Stimulated activated CD8-positive, alpha-beta memory T cell treated with anti-CD3 and anti-CD28 coated beads, Interleukin-7, amount 100 ng/mL, for 4 hours (primary cell): ENCODE measurements around the gene SKIC2.

Experiments
- DNase-seq, 2 donors: peaks; one replicate each; pipeline ENCODE4 v3.0.0-alpha.2; 2020; ENCODE audit warnings: low read depth in 2 of 2

SKIC2 gene

GRCh38 chr6:31945507-31946369 lies 13.2 kb upstream of the SKIC2 start, which contains the start of gene CFB:
CFB (plus strand) TSS chr6:31946095; CDS start chr6:31946222, 127 bp downstream.
- no peak for DNase-seq

- DNase-seq: no peak
Measured at GRCh38 chr6:31946370-31946885, 12.5 kb upstream of the SKIC2 start.

DNA sequence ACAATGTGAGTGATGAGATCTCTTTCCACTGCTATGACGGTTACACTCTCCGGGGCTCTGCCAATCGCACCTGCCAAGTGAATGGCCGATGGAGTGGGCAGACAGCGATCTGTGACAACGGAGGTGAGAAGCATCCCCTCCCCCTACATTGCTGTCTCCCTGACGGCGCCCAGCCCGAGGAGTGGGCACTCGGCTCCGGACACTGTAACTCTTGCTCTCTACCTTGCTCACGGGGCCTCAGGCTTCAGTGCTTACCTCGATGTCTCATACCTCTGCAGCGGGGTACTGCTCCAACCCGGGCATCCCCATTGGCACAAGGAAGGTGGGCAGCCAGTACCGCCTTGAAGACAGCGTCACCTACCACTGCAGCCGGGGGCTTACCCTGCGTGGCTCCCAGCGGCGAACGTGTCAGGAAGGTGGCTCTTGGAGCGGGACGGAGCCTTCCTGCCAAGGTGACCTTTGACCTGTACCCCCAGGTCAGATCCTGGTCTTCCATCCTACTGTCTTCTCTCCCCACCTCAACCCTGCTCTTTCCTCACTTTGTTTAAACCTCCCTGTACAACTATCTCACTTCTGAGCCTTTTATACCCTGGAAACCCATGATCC lies 11.8 kb upstream of the SKIC2 start:
- no peak for DNase-seq

GRCh38 chr6:31947864-31948263 lies 11.1 kb upstream of the SKIC2 start:
- DNase-seq: no peak

- DNase-seq: no peak
Measured at GRCh38 chr6:31948306-31948705, 10.7 kb upstream of the SKIC2 start.

DNA sequence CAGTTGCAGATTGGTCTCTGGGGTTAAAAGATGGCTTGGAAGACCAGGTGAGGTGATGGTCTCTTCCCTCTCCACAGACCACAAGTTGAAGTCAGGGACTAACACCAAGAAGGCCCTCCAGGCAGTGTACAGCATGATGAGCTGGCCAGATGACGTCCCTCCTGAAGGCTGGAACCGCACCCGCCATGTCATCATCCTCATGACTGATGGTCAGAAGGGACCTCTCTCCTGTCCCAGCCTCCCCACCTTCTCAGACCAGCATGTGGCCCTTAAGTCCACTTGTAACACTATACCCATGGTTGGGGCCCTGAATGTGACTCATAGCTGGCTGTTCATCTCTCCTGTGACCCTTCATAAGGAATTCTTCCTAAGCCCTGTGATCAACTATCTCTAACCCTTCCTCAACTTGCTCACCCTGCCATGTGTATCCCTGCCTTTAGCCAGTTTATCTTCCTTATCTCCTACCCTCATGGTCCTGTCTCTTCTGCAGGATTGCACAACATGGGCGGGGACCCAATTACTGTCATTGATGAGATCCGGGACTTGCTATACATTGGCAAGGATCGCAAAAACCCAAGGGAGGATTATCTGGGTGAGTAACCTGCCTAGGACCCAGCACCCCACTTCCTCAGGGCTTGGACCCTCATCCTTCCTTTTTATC lies 10.1 kb upstream of the SKIC2 start:
- no peak for DNase-seq

GRCh38 chr6:31949926-31950548 lies 8.9 kb upstream of the SKIC2 start:
- no peak for DNase-seq

GRCh38 chr6:31952140-31952805 lies 6.7 kb upstream of the SKIC2 start:
- DNase-seq: no peak

DNA sequence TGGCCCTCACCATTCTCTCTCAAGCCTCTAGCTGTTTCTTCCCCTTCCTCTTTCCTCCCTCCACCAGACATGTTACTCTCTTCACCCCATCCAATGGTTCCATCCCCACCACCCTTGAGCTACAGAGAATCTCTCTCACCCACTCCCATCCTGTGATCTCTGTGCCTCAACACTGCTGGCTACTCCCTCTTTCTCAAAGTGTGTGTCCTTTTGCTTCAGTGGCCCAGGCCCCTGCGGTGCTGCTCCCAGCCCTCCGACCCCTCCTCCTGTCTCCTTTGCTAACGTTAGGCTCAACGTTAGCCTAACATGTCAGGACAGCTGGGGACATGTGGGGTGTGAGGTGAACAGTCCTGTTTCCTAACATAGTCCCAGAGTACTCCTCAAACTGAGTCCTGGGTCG lies 6.1 kb upstream of the SKIC2 start:
- DNase-seq: no peak

DNA sequence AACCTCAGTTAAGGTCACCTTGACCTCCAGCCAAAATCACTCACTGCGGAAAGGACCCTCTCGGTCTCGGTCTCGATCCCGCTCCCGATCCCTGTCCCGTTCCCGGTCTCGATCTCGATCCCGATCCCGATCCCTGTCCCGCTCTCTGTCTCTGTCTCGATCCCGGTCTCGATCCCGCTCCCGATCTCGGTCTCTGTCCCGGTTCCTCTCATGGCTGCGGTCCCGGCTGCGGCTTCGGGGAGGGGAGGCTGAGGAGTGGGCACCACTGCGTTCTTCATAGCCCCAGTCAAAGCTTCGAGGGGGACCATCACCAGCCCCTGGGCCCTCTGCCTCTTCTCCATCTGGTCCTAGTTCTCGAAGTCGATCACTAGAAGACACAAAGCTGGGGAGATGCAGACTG lies 4.5 kb upstream of the SKIC2 start:
- no peak for DNase-seq

DNA sequence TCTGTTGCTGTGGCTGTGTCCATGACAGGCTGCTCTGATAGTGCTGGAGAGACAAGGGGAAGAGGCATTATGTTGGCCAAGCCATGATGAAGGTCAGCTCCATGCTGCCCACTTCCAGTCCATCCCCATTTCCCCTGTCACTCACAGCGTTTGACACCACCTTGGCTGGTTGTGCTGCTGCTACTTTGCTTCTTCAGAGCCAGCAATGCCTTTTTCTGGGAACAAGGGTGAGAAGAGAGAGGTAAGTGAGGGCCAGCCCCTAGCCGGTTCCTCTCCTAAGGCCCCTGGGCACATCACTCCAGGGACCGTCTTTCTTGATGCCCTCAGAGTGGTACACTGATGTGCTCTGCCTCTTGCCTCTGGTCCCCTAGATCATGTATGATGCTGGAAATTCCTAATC lies 2.2 kb upstream of the SKIC2 start:
- DNase-seq: no peak

DNA sequence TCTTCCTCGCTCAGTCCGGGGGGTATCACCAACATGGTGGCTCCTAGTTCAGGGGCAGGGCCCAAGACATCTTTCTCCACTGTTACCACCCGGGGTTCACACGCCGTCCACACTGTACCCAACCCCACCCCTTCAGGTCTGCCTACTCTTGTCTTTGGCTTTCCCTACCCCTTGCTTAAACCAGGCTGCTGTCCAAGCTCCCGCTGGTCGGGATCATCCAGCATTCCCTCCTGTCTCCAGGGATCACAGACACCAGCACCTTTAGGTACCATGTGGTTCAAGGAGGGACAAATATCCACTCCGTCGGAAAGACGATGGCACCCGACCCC lies 599 bp upstream of the SKIC2 start:
- no peak for DNase-seq

- no peak for DNase-seq
Measured at GRCh38 chr6:31961616-31962015, 2.6 kb downstream of the SKIC2 start.

DNA sequence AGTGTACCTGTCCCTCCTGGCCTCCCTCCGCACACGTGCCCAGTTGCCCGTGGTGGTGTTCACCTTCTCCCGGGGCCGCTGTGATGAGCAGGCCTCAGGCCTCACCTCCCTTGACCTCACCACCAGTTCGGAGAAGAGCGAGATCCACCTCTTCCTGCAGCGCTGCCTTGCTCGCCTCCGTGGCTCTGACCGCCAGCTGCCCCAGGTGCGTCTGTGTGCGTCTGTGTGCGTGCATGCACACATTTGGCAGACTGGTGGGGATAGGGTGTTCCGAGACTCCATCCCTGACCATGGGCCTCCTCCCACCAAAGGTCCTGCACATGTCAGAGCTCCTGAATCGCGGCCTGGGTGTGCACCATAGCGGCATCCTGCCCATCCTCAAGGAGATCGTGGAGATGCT lies 4.9 kb downstream of the SKIC2 start:
- DNase-seq: no peak

GRCh38 chr6:31965700-31966099 lies 6.7 kb downstream of the SKIC2 start:
- DNase-seq: no peak

DNA sequence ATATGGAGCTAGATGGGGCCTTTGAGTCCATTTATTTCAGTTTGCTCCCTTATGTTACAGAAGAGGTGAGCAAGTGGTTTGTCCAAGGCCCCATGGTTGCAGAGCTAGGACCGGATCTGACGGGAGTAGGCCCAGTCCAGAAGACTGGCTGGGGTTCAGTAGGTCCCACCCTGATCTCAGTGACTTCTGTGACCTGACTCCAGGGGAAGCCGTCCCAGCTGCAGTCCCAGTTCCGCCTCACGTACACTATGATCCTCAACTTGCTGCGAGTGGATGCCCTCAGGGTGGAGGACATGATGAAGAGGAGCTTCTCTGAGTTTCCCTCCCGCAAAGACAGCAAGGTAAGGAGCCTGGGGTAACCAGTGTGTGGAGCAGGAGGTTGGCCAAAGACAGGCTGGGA lies 7.5 kb downstream of the SKIC2 start:
- no peak for DNase-seq

- no peak for DNase-seq
Measured at GRCh38 chr6:31966997-31967925, 8.3 kb downstream of the SKIC2 start.

DNA sequence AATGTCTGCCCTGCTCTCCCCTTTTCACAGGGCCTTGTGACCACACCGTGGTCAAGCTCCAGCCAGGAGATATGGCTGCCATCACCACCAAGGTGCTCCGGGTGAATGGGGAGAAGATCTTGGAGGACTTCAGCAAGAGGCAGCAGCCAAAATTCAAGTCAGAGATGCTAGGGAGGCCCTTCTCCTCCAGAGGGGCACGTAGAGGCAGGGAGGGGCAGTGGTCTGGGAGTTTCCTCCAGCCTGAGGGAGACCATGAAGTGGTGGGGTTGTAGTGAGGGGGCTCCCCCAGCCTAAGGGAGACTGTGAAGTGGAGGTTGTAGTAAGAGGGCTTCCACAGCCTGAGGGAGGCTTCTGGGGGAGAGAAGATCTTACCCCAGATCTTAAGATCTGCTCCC lies 8.9 kb downstream of the SKIC2 start:
- DNase-seq: no peak

DNA sequence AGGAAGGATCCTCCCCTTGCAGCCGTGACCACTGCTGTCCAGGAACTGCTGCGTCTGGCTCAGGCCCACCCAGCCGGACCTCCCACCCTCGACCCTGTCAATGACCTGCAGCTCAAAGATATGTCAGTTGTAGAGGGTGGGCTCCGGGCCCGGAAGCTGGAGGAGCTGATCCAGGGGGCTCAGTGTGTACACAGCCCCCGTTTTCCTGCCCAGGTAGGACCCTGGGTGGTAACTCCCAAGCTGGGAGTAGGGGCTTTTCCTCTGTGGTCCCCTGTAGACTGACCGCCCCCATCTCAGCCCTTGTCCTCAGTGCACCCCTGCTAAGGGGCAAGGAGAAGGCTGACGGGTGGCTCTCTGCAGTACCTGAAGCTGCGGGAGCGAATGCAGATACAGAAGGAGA lies 9.4 kb downstream of the SKIC2 start:
- no peak for DNase-seq

DNA sequence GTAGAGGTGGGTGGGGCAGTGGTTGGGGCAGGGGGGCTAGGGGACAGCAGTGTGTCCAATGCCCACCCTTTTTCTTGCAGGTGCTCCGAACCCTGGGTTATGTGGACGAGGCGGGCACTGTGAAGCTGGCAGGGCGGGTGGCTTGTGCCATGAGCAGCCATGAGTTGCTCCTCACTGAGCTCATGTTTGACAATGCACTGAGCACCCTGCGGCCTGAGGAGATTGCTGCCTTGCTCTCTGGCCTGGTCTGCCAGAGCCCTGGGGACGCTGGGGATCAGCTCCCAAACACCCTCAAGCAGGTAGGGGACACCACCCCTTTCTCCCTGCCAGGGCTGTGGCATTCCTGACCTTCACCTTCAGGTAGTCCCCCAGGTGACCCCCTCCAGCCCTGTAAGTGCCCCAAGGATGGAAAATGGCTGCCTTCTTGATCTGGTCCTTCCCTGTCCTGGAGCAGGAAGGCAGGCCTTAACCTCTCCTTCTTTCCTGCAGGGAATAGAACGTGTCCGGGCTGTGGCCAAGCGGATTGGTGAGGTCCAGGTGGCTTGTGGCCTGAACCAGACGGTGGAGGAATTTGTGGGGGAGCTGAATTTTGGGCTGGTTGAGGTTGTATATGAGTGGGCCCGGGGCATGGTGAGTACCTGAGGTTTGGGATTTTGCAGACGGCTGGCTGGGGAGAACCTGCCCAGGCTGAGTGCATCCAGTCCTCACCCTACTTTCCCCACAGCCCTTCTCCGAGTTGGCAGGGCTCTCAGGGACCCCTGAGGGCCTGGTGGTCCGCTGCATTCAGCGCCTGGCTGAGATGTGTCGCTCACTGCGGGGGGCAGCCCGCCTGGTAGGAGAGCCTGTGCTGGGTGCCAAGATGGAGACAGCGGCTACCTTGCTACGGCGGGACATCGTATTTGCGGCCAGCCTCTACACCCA lies 10.1 kb downstream of the SKIC2 start:
- no peak for DNase-seq
